Erythroblast (primary cell): ENCODE data around the gene DNAJB13.

ENCODE experiments used
- GATA1 ChIP-seq: IDR thresholded peaks from 2 replicates; pipeline ENCODE4 v1.6.1; 2011; ENCODE audit warnings: low read depth, mild to moderate bottlenecking, control low read depth, low read length, moderate library complexity
- POLR2A ChIP-seq: IDR thresholded peaks from 2 replicates; pipeline ENCODE4 v1.6.1; 2011; ENCODE audit warnings: mild to moderate bottlenecking, low read length

- no peak for TF ChIP-seq POLR2A
- TF ChIP-seq GATA1 = no peak
Observed at GRCh38 chr11:73965076-73965763, 14.4 kb downstream of the DNAJB13 start.
